DMS 273 (cell line): Measurements from ENCODE around the gene FGF14.

ENCODE experiments used
- DNase-seq: peaks from one replicate; lab custom pipeline; 2025; ENCODE audit not compliant: unreplicated experiment; lab: John Stamatoyannopoulos, UW

Gene FGF14

GRCh38 chr13:102311901-102312300 is 89.9 kb downstream of the FGF14 start:
- no peak for DNase-seq

- no peak for DNase-seq
Observed at GRCh38 chr13:102311419-102311796, 90.4 kb downstream of the FGF14 start.

- no peak for DNase-seq
Observed at GRCh38 chr13:102310691-102311418, 91.0 kb downstream of the FGF14 start.

- no peak for DNase-seq
Observed at GRCh38 chr13:102309110-102309509, 92.7 kb downstream of the FGF14 start.

GRCh38 chr13:102302534-102302933 is 99.3 kb downstream of the FGF14 start:
- DNase-seq, result no peak

- no peak for DNase-seq
Observed at GRCh38 chr13:102300379-102300778, 101.5 kb downstream of the FGF14 start.

- no peak for DNase-seq
Observed at GRCh38 chr13:102299366-102299765, 102.5 kb downstream of the FGF14 start.

GRCh38 chr13:102298051-102298450 is 103.8 kb downstream of the FGF14 start:
- DNase-seq, result no peak

- no peak for DNase-seq
Observed at GRCh38 chr13:102295316-102296048, 106.4 kb downstream of the FGF14 start.

GRCh38 chr13:102294407-102295018 is 107.3 kb downstream of the FGF14 start:
- DNase-seq, result no peak

GRCh38 chr13:102293723-102294122 is 108.1 kb downstream of the FGF14 start:
- DNase-seq, result no peak

- DNase-seq, result no peak
Observed at GRCh38 chr13:102291587-102292218, 110.1 kb downstream of the FGF14 start.

GRCh38 chr13:102289606-102290005 is 112.2 kb downstream of the FGF14 start:
- no peak for DNase-seq

- no peak for DNase-seq
Observed at GRCh38 chr13:102286326-102286725, 115.5 kb downstream of the FGF14 start.

GRCh38 chr13:102280366-102280765 is 121.5 kb downstream of the FGF14 start:
- no peak for DNase-seq

- no peak for DNase-seq
Observed at GRCh38 chr13:102277286-102277685, 124.6 kb downstream of the FGF14 start.

- DNase-seq, result no peak
Observed at GRCh38 chr13:102276404-102276803, 125.4 kb downstream of the FGF14 start.

GRCh38 chr13:102275969-102276368 is 125.9 kb downstream of the FGF14 start:
- DNase-seq, result no peak

- no peak for DNase-seq
Observed at GRCh38 chr13:102273111-102273510, 128.7 kb downstream of the FGF14 start.

GRCh38 chr13:102267191-102267590 is 134.7 kb downstream of the FGF14 start:
- DNase-seq, result no peak

GRCh38 chr13:102261809-102262208 is 140.0 kb downstream of the FGF14 start:
- no peak for DNase-seq

GRCh38 chr13:102261316-102261715 is 140.5 kb downstream of the FGF14 start:
- DNase-seq, result no peak
